Fibroblast of pulmonary artery (primary cell): Measurements from ENCODE around the gene LCK.

Source experiments
- DNase-seq: peaks from one replicate; pipeline ENCODE4 v3.0.0-alpha.2; 2010; ENCODE audit warnings: low read depth
- H3K4me3 ChIP-seq: replicated peaks from 2 replicates; pipeline ENCODE4 v1.5.1; 2011; ENCODE audit warnings: low read depth, mild to moderate bottlenecking, control low read depth, low read length, moderate library complexity
- TF ChIP-seq, protein P1 (sequence below): IDR thresholded peaks from 2 replicates; pipeline ENCODE4 v1.5.1; 2011; ENCODE audit warnings: mild to moderate bottlenecking, control low read depth, low read length, inconsistent platforms; ENCODE audit errors: missing control alignments

The LCK gene

DNA sequence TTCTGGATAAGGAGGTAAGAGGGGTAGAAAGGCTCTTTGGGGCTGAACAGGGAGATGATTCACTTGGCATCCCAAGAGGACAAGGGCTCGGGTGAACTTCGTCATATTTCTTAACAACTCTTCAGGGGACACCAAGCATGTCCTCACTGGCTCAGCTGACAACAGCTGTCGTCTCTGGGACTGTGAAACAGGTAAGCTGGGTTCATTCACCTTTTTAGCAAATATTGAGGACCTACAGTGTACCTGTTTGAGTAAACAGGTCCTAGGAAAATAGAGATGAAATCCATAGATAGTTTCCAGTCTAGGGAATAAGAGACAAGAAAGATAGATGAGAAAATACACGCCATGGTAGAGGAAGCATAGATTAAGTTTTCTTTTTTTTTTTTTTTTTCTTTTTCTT is 26.8 kb upstream of the LCK start:
- H3K4me3 ChIP-seq = no peak overlapping the region
- TF ChIP-seq, protein P1, sequence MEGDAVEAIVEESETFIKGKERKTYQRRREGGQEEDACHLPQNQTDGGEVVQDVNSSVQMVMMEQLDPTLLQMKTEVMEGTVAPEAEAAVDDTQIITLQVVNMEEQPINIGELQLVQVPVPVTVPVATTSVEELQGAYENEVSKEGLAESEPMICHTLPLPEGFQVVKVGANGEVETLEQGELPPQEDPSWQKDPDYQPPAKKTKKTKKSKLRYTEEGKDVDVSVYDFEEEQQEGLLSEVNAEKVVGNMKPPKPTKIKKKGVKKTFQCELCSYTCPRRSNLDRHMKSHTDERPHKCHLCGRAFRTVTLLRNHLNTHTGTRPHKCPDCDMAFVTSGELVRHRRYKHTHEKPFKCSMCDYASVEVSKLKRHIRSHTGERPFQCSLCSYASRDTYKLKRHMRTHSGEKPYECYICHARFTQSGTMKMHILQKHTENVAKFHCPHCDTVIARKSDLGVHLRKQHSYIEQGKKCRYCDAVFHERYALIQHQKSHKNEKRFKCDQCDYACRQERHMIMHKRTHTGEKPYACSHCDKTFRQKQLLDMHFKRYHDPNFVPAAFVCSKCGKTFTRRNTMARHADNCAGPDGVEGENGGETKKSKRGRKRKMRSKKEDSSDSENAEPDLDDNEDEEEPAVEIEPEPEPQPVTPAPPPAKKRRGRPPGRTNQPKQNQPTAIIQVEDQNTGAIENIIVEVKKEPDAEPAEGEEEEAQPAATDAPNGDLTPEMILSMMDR = no peak

DNA sequence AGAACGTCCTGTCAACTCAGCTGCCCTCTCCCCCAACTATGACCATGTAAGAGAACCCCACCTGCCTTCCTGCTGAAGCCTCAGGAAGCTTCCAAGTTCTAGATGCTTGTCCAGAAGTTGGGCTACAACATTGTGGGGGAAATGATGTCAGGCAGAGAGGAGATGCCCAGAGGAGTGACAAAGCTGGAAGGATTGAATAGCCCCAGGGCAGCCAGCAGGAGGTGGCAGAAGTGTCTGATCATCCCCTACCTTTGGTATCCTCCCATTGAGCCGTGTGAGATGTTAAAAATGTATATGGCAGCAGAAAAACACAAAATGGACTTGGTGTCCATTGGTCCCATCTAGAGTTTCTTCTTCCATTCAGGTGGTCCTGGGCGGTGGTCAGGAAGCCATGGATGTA is 22.3 kb upstream of the LCK start:
- TF ChIP-seq, protein P1 = no peak

More for the DNA sequence above, 26.8 kb upstream of the LCK start:
- DNase-seq = no peak

DNA sequence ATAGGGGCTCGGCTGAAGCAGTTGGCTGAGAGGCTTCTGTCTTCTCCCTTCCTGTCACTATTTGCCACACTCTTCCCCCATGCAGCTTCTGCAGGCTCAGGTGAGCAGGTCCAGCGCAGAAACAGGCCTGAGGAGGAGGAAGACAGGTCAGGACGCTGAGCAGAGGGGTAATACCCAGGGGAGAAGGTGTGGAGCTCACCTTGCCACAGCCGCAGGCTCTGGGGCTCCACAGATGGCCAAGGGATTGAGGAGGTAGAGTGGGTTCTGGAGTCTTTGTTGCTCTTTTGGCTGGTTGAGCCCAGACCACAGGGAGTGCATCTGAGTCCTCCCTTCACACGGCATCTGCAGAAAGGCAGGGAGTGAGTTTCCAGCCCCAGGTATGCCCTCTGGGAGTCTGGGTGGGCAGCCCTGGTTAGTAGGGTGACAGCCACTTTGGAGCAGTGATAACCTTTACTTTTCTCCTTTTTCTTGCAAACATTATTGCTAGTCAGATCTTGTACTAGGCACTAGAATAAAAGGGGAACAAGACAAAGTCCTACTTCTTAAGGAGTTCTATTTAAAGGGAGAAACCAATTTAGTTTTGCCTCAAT is 19.1 kb upstream of the LCK start:
- no peak for DNase-seq
- TF ChIP-seq, protein P1 = no peak
- H3K4me3 ChIP-seq = no peak overlapping the region

More for the DNA sequence above, 22.3 kb upstream of the LCK start:
- H3K4me3 ChIP-seq = no peak overlapping the region
- DNase-seq = no peak

DNA sequence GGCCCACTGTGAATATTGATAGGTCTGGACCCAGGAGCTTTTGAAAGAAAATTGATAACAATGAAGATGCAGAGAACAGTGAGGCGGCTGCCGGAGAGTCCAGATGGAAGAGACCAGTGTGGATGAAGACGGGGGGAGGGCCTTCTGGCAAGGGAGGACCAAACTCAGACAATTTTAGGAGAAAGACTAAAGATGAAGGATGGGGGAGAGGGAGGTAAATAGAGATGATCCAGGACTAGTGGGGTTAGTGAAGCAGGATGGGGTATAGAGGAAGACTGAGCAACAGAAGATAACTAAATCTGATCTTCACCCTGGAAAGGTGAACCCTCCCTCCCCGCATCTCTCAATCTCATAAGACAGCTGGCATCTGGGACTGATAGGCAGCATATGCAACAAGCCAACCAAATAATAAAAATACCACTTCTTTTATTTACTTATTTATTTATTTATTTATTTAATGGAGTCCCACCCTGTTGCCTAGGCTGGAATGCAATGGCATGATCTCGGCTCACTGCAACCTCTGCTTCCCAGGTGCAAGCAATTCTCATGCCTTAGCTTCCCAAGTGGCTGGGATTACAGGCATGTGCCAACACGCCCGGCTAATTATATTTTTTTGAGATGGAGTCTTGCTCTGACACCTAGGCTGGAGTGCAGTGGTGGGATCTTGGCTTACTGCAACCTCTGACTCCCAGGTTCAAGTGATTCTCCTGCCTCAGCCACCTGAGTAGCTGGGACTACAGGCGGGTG is 18.3 kb upstream of the LCK start:
- H3K4me3 ChIP-seq = no peak overlapping the region
- DNase-seq = no peak
- TF ChIP-seq, protein P1 = no peak

DNA sequence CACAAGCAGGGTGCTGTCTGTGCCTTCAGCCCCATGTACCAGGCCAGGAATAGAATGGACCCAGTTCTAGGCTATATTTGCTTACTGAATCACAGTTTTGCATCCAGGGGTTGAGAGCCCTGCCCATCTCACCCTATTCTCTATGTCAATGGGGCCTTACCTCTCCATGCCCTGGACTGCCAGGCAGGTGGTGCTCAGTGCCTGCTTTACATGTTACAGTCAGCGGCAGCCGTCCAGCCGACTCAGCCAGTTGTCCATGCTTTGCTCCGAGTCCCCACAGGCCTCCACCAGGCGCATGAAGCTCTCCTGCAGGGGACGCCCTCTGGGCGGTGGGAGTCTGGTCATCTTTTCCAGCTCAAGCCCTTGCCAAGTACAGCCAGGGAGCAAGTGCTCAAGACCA is 16.3 kb upstream of the LCK start:
- TF ChIP-seq, protein P1 = no peak
- no peak overlapping the region for H3K4me3 ChIP-seq
- DNase-seq = no peak

DNA sequence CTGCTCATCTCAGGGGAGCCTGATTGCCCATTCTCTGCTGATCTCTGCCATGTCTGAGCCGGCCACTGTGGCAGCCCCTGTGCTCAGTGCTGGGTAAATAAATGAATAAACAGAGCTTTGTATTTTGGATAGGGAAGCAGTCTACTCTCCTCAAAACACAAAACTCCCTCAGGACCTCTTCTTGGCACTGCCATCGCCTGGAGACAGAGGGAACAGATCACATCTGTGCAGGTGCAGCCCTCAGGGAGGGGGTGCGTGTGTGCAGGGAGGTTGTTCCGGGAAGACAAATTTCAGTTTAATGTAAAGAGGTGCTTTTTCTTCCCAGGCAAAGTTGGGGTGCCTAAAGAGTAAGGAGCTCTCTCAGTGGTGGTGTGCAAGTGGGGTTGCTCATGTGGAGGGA is 11.7 kb upstream of the LCK start:
- H3K4me3 ChIP-seq = no peak overlapping the region
- TF ChIP-seq, protein P1 = no peak
- no peak for DNase-seq

DNA sequence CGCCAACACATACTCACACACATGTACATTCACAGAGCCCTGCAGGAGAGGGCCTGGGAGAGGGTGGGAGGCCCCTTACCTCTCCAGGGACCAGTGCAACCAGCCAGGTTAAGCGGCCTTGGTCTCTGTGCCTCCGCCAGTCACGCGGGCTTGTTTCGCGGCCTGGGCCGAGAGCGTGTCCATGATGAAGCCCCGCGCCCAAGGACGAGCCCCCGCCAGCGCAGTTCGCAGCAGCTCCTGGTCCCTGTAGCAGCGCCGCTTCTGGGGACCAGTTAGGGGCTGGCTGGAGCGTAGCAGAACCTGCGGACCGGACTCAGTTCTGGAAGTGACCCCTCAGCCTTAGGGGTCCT is 11.3 kb upstream of the LCK start:
- no peak for DNase-seq
- peak overlapping the region; percentile 69 for H3K4me3 ChIP-seq
- TF ChIP-seq, protein P1 = no peak
